HG02981 (cell line): ENCODE data around the gene AHDC1.
"Not testable (repeated sequence)": the region's sequence is repeated elsewhere in the genome, so short reads cannot be mapped to it uniquely, and the experiment has no call there.

Experiments used
- ATAC-seq: cut with Tn5 transposase; IDR thresholded peaks from one replicate; pipeline ENCODE4 v1.9.1; 2021; ENCODE audit warnings: mild to moderate bottlenecking, moderate library complexity; ENCODE audit not compliant: unreplicated experiment

Gene AHDC1

GRCh38 chr1:27633640-27634176 is 29.8 kb upstream of the AHDC1 start:
- no peak for ATAC-seq

GRCh38 chr1:27633298-27633610 is 29.3 kb upstream of the AHDC1 start:
- ATAC-seq, result no peak

GRCh38 chr1:27632387-27633297 is 28.7 kb upstream of the AHDC1 start:
- peak; percentile 32 for ATAC-seq

GRCh38 chr1:27630859-27631491 is 27.0 kb upstream of the AHDC1 start:
- no peak for ATAC-seq

- no peak for ATAC-seq
Measured at GRCh38 chr1:27628712-27629111, 24.8 kb upstream of the AHDC1 start.

GRCh38 chr1:27627733-27628132 is 23.8 kb upstream of the AHDC1 start:
- not testable (repeated sequence) for ATAC-seq

- no peak for ATAC-seq
Measured at GRCh38 chr1:27627061-27627460, 23.1 kb upstream of the AHDC1 start.

GRCh38 chr1:27626031-27626935 is 22.3 kb upstream of the AHDC1 start:
- ATAC-seq, result no peak

- ATAC-seq, result no peak
Measured at GRCh38 chr1:27624467-27625178, 20.7 kb upstream of the AHDC1 start.

- no peak for ATAC-seq
Measured at GRCh38 chr1:27623327-27624212, 19.6 kb upstream of the AHDC1 start.

GRCh38 chr1:27622828-27623227 is 18.9 kb upstream of the AHDC1 start:
- ATAC-seq, result no peak

GRCh38 chr1:27621051-27621920 is 17.3 kb upstream of the AHDC1 start:
- no peak for ATAC-seq

GRCh38 chr1:27619782-27620438 is 16.0 kb upstream of the AHDC1 start:
- ATAC-seq, result not testable (repeated sequence)

GRCh38 chr1:27618341-27619082 is 14.6 kb upstream of the AHDC1 start:
- ATAC-seq, result no peak

GRCh38 chr1:27617420-27617819 is 13.5 kb upstream of the AHDC1 start:
- ATAC-seq, result no peak

- ATAC-seq, result no peak
Measured at GRCh38 chr1:27616441-27616840, 12.5 kb upstream of the AHDC1 start.
